ENCODE measurements around the gene LEFTY2. TPM values are rescaled to one million over a fixed set of nuclear protein-coding genes. Genes with fewer than 3 reads are reported as not detected.
"Not testable (repeated sequence)": the region's sequence is repeated elsewhere in the genome, so short reads cannot be mapped to it uniquely, and the experiment has no call there.

Gene LEFTY2
- total and polyA plus RNA-seq, 4 experiments from 2014 or later = not detected

- CTCF ChIA-PET (ENCODE audit: partially characterized antibody) = interaction anchor here (0.9 to 6.0 kb wide), 22 partner anchors 13 to 1462 kb away, joined by 3 to 48 read pairs (median 4); partner anchors contain the start of gene SRP9
- POLR2A ChIA-PET (ENCODE audit: partially characterized antibody) = interaction anchor here (1.3 kb wide), 1 partner anchor 198 kb away, joined by 5 read pairs; the partner anchor contains the start of gene SRP9
- intact Hi-C loops (cut with micrococcal nuclease) = loop anchor here (5.0 kb wide), 3 partner anchors 108 to 1463 kb away; partner anchors contain the start of gene SRP9
- H3K27me3 Mint-ChIP-seq; H3K27ac Mint-ChIP-seq; H3K36me3 ChIP-seq (ENCODE audit: insufficient read depth, low read length); H3K9me3 Mint-ChIP-seq; H3K4me1 Mint-ChIP-seq; H3K4me3 ChIP-seq (ENCODE audit: low read length in 2 of 2); H3K27me3 ChIP-seq (ENCODE audit: insufficient read depth, low read length); DNase-seq; H3K4me1 ChIP-seq (ENCODE audit: insufficient read depth, low read length); H3K27ac ChIP-seq (ENCODE audit: low read depth, low read length); H3K9me3 ChIP-seq (ENCODE audit: control insufficient read depth in 1 of 2, low read length in 2 of 2); H3K4me3 Mint-ChIP-seq: not testable (repeated sequence)
- H3K36me3 Mint-ChIP-seq = peaks cover 19 to 23% of the 10 kb centered on the region in 2 donors
Observed at GRCh38 chr1:225975146-225975545, 34.1 kb upstream of the LEFTY2 start.

GRCh38 chr1:225974454-225974853 is 33.4 kb upstream of the LEFTY2 start:
- Histone ChIP-seq H3K9me3 (ENCODE audit: control insufficient read depth in 1 of 2, low read length in 2 of 2) (no peaks in the 10 kb centered on the region), H3K36me3 (ENCODE audit: insufficient read depth, low read length) (peaks cover 2% of the 10 kb centered on the region), H3K4me1 (ENCODE audit: insufficient read depth, low read length) (no peaks in the 10 kb centered on the region), H3K4me3 (ENCODE audit: low read length in 2 of 2) (no peak overlapping the region), H3K27ac (ENCODE audit: low read depth, low read length) (no peak overlapping the region), H3K27me3 (ENCODE audit: insufficient read depth, low read length) (no peaks in the 10 kb centered on the region)
- Mint-ChIP-seq H3K9me3 (no peaks in the 10 kb centered on the region), H3K4me1 (peaks cover 0 to 6% (median 4%) of the 10 kb centered on the region in 4 donors), H3K36me3 (peaks cover 12 to 16% of the 10 kb centered on the region in 2 donors), H3K27ac (no peak overlapping the region), H3K27me3 (no peaks in the 10 kb centered on the region), H3K4me3 (no peak overlapping the region)
- ChIA-PET CTCF (ENCODE audit: partially characterized antibody) (interaction anchor here (1.0 to 6.0 kb wide), 16 partner anchors 13 to 1461 kb away, joined by 3 to 48 read pairs (median 4); partner anchors contain the start of gene SRP9), POLR2A (ENCODE audit: partially characterized antibody) (interaction anchor here (1.3 kb wide), 1 partner anchor 197 kb away, joined by 5 read pairs; the partner anchor contains the start of gene SRP9)
- DNase-seq = no peak
- intact Hi-C loops (cut with micrococcal nuclease) = no loop called here

DNA sequence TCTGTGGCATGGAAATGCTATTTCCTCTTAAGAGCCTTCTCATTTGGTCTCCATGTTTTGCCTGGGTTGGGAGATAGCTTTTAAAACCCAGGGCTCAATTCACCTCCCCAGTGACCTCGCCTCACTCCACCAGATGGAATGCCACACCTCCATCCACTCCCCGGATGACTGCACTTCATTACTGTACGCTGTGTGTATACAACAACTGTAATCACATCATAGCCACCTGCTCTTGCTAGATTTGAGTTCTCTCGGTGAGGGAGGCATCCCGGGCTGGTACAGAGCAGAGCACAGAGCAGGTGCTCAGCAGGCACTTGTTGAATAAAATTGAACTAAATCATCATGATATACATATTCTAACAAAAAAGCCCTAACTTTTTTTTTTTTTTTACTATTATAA is 32.1 kb upstream of the LEFTY2 start:
- no peaks in the 10 kb centered on the region for H3K27me3 ChIP-seq (ENCODE audit: insufficient read depth, low read length)
- H3K9me3 ChIP-seq (ENCODE audit: control insufficient read depth in 1 of 2, low read length in 2 of 2) = no peaks in the 10 kb centered on the region
- no peaks in the 10 kb centered on the region for H3K4me1 ChIP-seq (ENCODE audit: insufficient read depth, low read length)
- no peak for DNase-seq
- intact Hi-C loops (cut with micrococcal nuclease) = no loop called here
- Mint-ChIP-seq H3K36me3 (peaks cover 5 to 9% of the 10 kb centered on the region in 2 donors), H3K4me1 (peaks cover 0 to 6% (median 4%) of the 10 kb centered on the region in 4 donors), H3K27ac (no peak overlapping the region), H3K9me3 (peaks cover 0 to 1% (median 0%) of the 10 kb centered on the region in 8 donors), H3K27me3 (no peaks in the 10 kb centered on the region), H3K4me3 (no peak overlapping the region)
- POLR2A ChIA-PET (ENCODE audit: partially characterized antibody) = no interaction called here
- H3K36me3 ChIP-seq (ENCODE audit: insufficient read depth, low read length) = no peaks in the 10 kb centered on the region
- H3K4me3 ChIP-seq (ENCODE audit: low read length in 2 of 2) = no peak overlapping the region
- CTCF ChIA-PET (ENCODE audit: partially characterized antibody) = interaction anchor here (0.9 to 6.0 kb wide), 6 partner anchors 10 to 655 kb away, joined by 3 to 48 read pairs (median 3); no protein-coding TSS in a partner anchor
- no peak overlapping the region for H3K27ac ChIP-seq (ENCODE audit: low read depth, low read length)

DNA sequence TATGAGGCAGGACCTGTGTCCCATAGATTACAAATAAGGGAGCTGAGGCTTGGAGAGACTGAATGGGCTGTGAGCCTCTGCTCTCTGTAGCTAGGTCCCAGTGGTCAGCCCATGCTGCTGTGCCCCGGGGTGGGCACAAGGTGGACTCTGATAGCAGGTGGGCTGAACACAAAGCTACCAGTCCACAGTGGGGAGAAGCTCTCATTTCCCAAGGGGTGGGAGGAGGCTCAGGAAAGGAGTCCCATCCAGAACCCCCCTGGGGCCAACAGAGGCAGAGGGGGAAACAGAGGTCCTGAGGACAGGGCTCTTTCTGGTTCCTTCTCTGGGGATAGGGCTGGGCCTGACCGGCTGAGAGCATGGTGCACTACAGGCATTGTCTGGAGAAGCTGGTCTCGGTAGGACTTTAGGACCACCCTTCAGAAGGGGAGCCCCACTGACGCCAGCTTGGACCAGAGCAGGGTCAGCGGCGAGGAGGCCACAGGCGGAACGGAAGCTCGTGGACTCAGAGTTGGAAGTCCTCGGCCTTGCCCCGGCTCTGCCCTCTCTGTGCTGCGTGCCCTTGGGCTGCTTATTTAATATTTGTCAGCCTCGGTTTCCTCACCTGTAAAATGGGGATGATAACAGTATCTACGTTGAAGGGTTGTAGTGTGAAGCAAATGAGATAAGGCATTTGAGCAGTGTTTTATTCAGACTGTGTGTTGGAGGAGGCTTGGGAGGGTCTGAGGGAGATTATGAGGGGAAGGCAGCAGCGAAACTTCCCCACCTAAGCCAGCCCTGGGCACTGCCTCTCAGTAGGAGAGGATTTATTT is 31.5 kb upstream of the LEFTY2 start:
- H3K4me1 ChIP-seq (ENCODE audit: insufficient read depth, low read length) = no peaks in the 10 kb centered on the region
- H3K36me3 Mint-ChIP-seq = peaks cover 4 to 8% of the 10 kb centered on the region in 2 donors
- peaks cover 0 to 1% (median 0%) of the 10 kb centered on the region in 8 donors for H3K9me3 Mint-ChIP-seq
- no peaks in the 10 kb centered on the region for H3K27me3 Mint-ChIP-seq
- intact Hi-C loops (cut with micrococcal nuclease) = no loop called here
- no peaks in the 10 kb centered on the region for H3K9me3 ChIP-seq (ENCODE audit: control insufficient read depth in 1 of 2, low read length in 2 of 2)
- no peak overlapping the region for H3K4me3 Mint-ChIP-seq
- ChIA-PET CTCF (ENCODE audit: partially characterized antibody) (interaction anchor here (1.0 to 6.0 kb wide), 4 partner anchors 15 to 497 kb away, joined by 3 to 48 read pairs (median 5); no protein-coding TSS in a partner anchor), POLR2A (ENCODE audit: partially characterized antibody) (interaction anchor here (0.5 kb wide), 1 partner anchor 75 kb away, joined by 3 read pairs; no protein-coding TSS in a partner anchor)
- peak overlapping the region in 1 of 7 donors; percentile 12 for H3K27ac Mint-ChIP-seq
- no peak overlapping the region for H3K4me3 ChIP-seq (ENCODE audit: low read length in 2 of 2)
- no peaks in the 10 kb centered on the region for H3K27me3 ChIP-seq (ENCODE audit: insufficient read depth, low read length)
- H3K36me3 ChIP-seq (ENCODE audit: insufficient read depth, low read length) = no peaks in the 10 kb centered on the region
- H3K4me1 Mint-ChIP-seq = peaks cover 0 to 6% (median 4%) of the 10 kb centered on the region in 4 donors
- DNase-seq = no peak
- no peak overlapping the region for H3K27ac ChIP-seq (ENCODE audit: low read depth, low read length)

- H3K27ac ChIP-seq (ENCODE audit: low read depth, low read length); H3K36me3 Mint-ChIP-seq; H3K27me3 Mint-ChIP-seq; intact Hi-C loops (cut with micrococcal nuclease); H3K36me3 ChIP-seq (ENCODE audit: insufficient read depth, low read length); H3K4me3 Mint-ChIP-seq; H3K4me1 ChIP-seq (ENCODE audit: insufficient read depth, low read length); H3K4me1 Mint-ChIP-seq; POLR2A ChIA-PET (ENCODE audit: partially characterized antibody); DNase-seq; H3K9me3 Mint-ChIP-seq; H3K9me3 ChIP-seq (ENCODE audit: control insufficient read depth in 1 of 2, low read length in 2 of 2); H3K4me3 ChIP-seq (ENCODE audit: low read length in 2 of 2); H3K27me3 ChIP-seq (ENCODE audit: insufficient read depth, low read length): not testable (repeated sequence)
- CTCF ChIA-PET (ENCODE audit: partially characterized antibody) = interaction anchor here (1.1 to 1.2 kb wide), 4 partner anchors 9 to 494 kb away, joined by 3 to 4 read pairs (median 3); no protein-coding TSS in a partner anchor
- peak overlapping the region in 1 of 7 donors; percentile 2 for H3K27ac Mint-ChIP-seq
Observed at GRCh38 chr1:225970592-225971157, 29.7 kb upstream of the LEFTY2 start.

DNA sequence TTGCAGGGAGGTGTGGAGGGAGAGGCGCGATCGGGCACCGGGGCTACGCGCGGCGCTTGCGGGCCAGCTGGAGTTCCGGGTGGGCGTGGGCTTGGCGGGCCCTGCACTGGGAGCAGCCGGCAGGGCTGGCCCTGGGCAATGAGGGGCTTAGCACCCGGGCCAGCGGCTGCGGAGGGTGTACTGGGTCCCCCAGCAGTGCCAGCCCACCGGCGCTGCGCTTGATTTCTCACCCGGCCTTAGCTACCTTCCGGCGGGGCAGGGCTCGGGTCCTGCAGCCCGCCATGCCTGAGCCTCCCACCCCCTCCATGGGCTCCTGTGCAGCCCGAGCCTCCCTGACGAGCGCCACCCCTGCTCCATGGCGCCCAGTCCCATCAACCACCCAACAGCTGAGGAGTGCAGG is 28.7 kb upstream of the LEFTY2 start:
- DNase-seq; H3K36me3 ChIP-seq (ENCODE audit: insufficient read depth, low read length); H3K27me3 Mint-ChIP-seq; H3K36me3 Mint-ChIP-seq; H3K27ac ChIP-seq (ENCODE audit: low read depth, low read length); H3K9me3 Mint-ChIP-seq; H3K27me3 ChIP-seq (ENCODE audit: insufficient read depth, low read length); intact Hi-C loops (cut with micrococcal nuclease); H3K27ac Mint-ChIP-seq; H3K4me1 Mint-ChIP-seq; H3K4me1 ChIP-seq (ENCODE audit: insufficient read depth, low read length); H3K4me3 Mint-ChIP-seq; H3K9me3 ChIP-seq (ENCODE audit: control insufficient read depth in 1 of 2, low read length in 2 of 2); H3K4me3 ChIP-seq (ENCODE audit: low read length in 2 of 2); POLR2A ChIA-PET (ENCODE audit: partially characterized antibody): not testable (repeated sequence)
- CTCF ChIA-PET (ENCODE audit: partially characterized antibody) = interaction anchor here (1.1 to 1.2 kb wide), 3 partner anchors 9 to 156 kb away, joined by 3 read pairs; no protein-coding TSS in a partner anchor

GRCh38 chr1:225965231-225965630 is 24.2 kb upstream of the LEFTY2 start:
- H3K4me1 ChIP-seq (ENCODE audit: insufficient read depth, low read length) = peaks cover 4% of the 10 kb centered on the region
- H3K9me3 ChIP-seq (ENCODE audit: control insufficient read depth in 1 of 2, low read length in 2 of 2) = no peaks in the 10 kb centered on the region
- no peak overlapping the region for H3K27ac Mint-ChIP-seq
- peaks cover 0 to 2% of the 10 kb centered on the region in 2 donors for H3K27me3 Mint-ChIP-seq
- intact Hi-C loops (cut with micrococcal nuclease) = no loop called here
- POLR2A ChIA-PET (ENCODE audit: partially characterized antibody) = no interaction called here
- peaks cover 0 to 1% (median 0%) of the 10 kb centered on the region in 8 donors for H3K9me3 Mint-ChIP-seq
- CTCF ChIA-PET (ENCODE audit: partially characterized antibody) = no interaction called here
- no peak overlapping the region for H3K4me3 ChIP-seq (ENCODE audit: low read length in 2 of 2)
- no peaks in the 10 kb centered on the region for H3K36me3 Mint-ChIP-seq
- no peak for DNase-seq
- H3K27ac ChIP-seq (ENCODE audit: low read depth, low read length) = no peak overlapping the region
- no peaks in the 10 kb centered on the region for H3K36me3 ChIP-seq (ENCODE audit: insufficient read depth, low read length)
- H3K4me1 Mint-ChIP-seq = peaks cover 0 to 5% (median 2%) of the 10 kb centered on the region in 4 donors
- no peak overlapping the region for H3K4me3 Mint-ChIP-seq
- no peaks in the 10 kb centered on the region for H3K27me3 ChIP-seq (ENCODE audit: insufficient read depth, low read length)

Measured in CD4-positive, alpha-beta memory T cell (primary cell).